Endothelial cell of umbilical vein (primary cell): ENCODE data around the gene LRP1B. TPM values are rescaled to one million over a fixed set of nuclear protein-coding genes. Genes with fewer than 3 reads are reported as not detected.

ENCODE experiments used
- BruUV-seq: library from RNA; stranded (reverse); fragments of 400-500 nt; replicated peaks from 2 replicates; lab custom pipeline; 2021; lab: Mats Ljungman, UMichigan
- CTCF ChIA-PET: fragments of 300-600, 350-600 bp; sonication (Branson Sonifier 250); formaldehyde crosslinking; loops from one replicate; lab custom pipeline; 2021; ENCODE audit warnings: antibody characterized with exemption, inconsistent platforms; lab: Charles Lee
- POLR2A ChIA-PET: fragments of 300-600, 350-600 bp; sonication (Branson Sonifier 250); formaldehyde crosslinking; loops from one replicate; lab custom pipeline; 2021; ENCODE audit warnings: antibody characterized with exemption, inconsistent platforms; lab: Charles Lee
- DNase-seq: peaks from one replicate; pipeline ENCODE4 v3.0.0-alpha.2; 2011; ENCODE audit warnings: low read depth, low spot score
- FAIRE-seq: peaks from 2 replicates; lab custom pipeline; 2011; peaks lifted over from hg19 to GRCh38; lab: Jason Lieb, UNC
- H2AFZ ChIP-seq: 2 replicates; pipeline ENCODE4 v1.6.0; 2012; ENCODE audit warnings: low read depth, low read length, control low read depth, inconsistent platforms
- H3K27ac ChIP-seq: 2 replicates; pipeline ENCODE4 v1.5.1; 2011; ENCODE audit warnings: low read depth, mild to moderate bottlenecking, control low read depth, low read length, moderate library complexity; ENCODE audit not compliant: insufficient read depth
- H3K27me3 ChIP-seq, 2 experiments: 2 replicates each; pipeline versions ENCODE4 v1.6.0 to v1.6.1; 2011; ENCODE audit warnings: low read length in 2 of 2, mixed read lengths in 1 of 2; ENCODE audit not compliant: control insufficient read depth in 2 of 2, insufficient read depth in 2 of 2
- H3K36me3 ChIP-seq, 2 experiments: 2 replicates in 1 of 2; 3 replicates in 1 of 2; pipeline ENCODE4 v1.5.1; 2011; ENCODE audit warnings: low read length in 2 of 2, mild to moderate bottlenecking in 1 of 2, moderate library complexity in 1 of 2; ENCODE audit not compliant: control insufficient read depth in 2 of 2, insufficient read depth in 2 of 2; ENCODE audit errors: extremely low read depth in 1 of 2
- H3K4me1 ChIP-seq: 3 replicates; pipeline ENCODE4 v1.5.1; 2011; ENCODE audit warnings: mild to moderate bottlenecking, low read length; ENCODE audit not compliant: control insufficient read depth, insufficient read depth; ENCODE audit errors: extremely low read depth
- H3K4me2 ChIP-seq: 2 replicates; pipeline ENCODE4 v1.6.1; 2011; ENCODE audit warnings: low read length, control low read depth, mixed read lengths; ENCODE audit not compliant: insufficient read depth
- H3K4me3 ChIP-seq, 3 experiments: fragments of 200-600 bp in 1 of 3; sonication (generic), shearing (Covaris generic) in 1 of 3; replicated peaks in 1 of 3; 2 replicates each; pipeline ENCODE4 v1.5.1; 2011 to 2016; ENCODE audit warnings: control low read depth in 3 of 3, low read length in 3 of 3, mild to moderate bottlenecking in 2 of 3, inconsistent platforms in 1 of 3, low read depth in 1 of 3, moderate library complexity in 1 of 3; ENCODE audit not compliant: insufficient read depth in 1 of 3
- H3K79me2 ChIP-seq: 2 replicates; pipeline ENCODE4 v1.6.0; 2012; ENCODE audit warnings: low read length, inconsistent platforms; ENCODE audit not compliant: control insufficient read depth, insufficient read depth
- H3K9ac ChIP-seq: replicated peaks from 2 replicates; pipeline ENCODE3; 2011; ENCODE audit warnings: low read length, control low read depth; ENCODE audit not compliant: insufficient read depth; ENCODE audit errors: extremely low read depth
- H3K9me1 ChIP-seq: replicated peaks from 3 replicates; pipeline ENCODE4 v1.6.0; 2011; ENCODE audit warnings: mild to moderate bottlenecking, low read length; ENCODE audit not compliant: control insufficient read depth, insufficient read depth; ENCODE audit errors: extremely low read depth
- H3K9me3 ChIP-seq: replicated peaks from 2 replicates; pipeline ENCODE4 v1.5.1; 2012; ENCODE audit warnings: low read length, inconsistent platforms; ENCODE audit not compliant: control insufficient read depth, insufficient read depth
- H4K20me1 ChIP-seq: replicated peaks from 2 replicates; pipeline ENCODE3; 2011; ENCODE audit warnings: mild to moderate bottlenecking, low read length; ENCODE audit not compliant: control insufficient read depth, insufficient read depth; ENCODE audit errors: extremely low read depth
- FOS ChIP-seq: IDR thresholded peaks from 2 replicates; pipeline ENCODE4 v1.6.1; 2011; ENCODE audit warnings: mild to moderate bottlenecking, low read length, moderate library complexity, borderline replicate concordance; ENCODE audit not compliant: insufficient read depth
- GATA2 ChIP-seq: IDR thresholded peaks from 2 replicates; pipeline ENCODE4 v1.7.0; 2011; ENCODE audit warnings: low read depth, mild to moderate bottlenecking, moderate library complexity, mixed read lengths, low read length; ENCODE audit not compliant: insufficient read length, insufficient read depth
- JUN ChIP-seq: IDR thresholded peaks from 2 replicates; pipeline ENCODE4 v1.6.1; 2011; ENCODE audit warnings: borderline replicate concordance, low read depth; ENCODE audit not compliant: insufficient read length, insufficient read depth
- MAX ChIP-seq: IDR thresholded peaks from 2 replicates; pipeline ENCODE4 v1.6.1; 2011; ENCODE audit not compliant: insufficient read depth, insufficient read length
- dilution Hi-C: fragments of 300-500 bp; cut with MboI; formaldehyde crosslinking; loops from one replicate; pipeline ENCODE4 v1.15.0; 2019; ENCODE audit warnings: low sequenced_read_pairs; ENCODE audit not compliant: extremely low pct_ligation_motif_present
- intact Hi-C: fragments of 100-400 bp; cut with micrococcal nuclease; formaldehyde crosslinking; loops from one replicate; pipeline ENCODE4 v1.10.0; 2022
- polyA plus RNA-seq, 4 experiments: library from polyadenylated mRNA; depleted of rRNA in 3 of 4; stranded (reverse) in 3 of 4; unstranded in 1 of 4; fragments of >200 nt; gene quantifications; 2 replicates each; pipeline versions ENCODE4 v1.2.1 to v1.2.3, GENCODE V29; 2011 to 2012; ENCODE audit warnings: missing spikeins in 1 of 4
- total RNA-seq: library from RNA; stranded (reverse); gene quantifications from 2 replicates; pipeline ENCODE4 v1.2.3, GENCODE V29; 2021
- TF ChIP-seq, protein P1 (sequence below), 2 donors: IDR thresholded peaks; 1 replicate in 1 of 2; 2 replicates in 1 of 2; pipeline ENCODE4 v1.5.1; 2011; ENCODE audit warnings: low read length in 2 of 2, mild to moderate bottlenecking in 2 of 2, moderate library complexity in 2 of 2, control low read depth in 1 of 2, inconsistent platforms in 1 of 2, low read depth in 1 of 2; ENCODE audit not compliant: insufficient read depth in 1 of 2; ENCODE audit errors: extremely low read depth in 1 of 2

Gene LRP1B
- total and polyA plus RNA-seq, 2 donors (not counting 3 experiments of a cell fraction or from before 2014, with no cell fraction given), result 0.03 to 0.07 TPM

DNA sequence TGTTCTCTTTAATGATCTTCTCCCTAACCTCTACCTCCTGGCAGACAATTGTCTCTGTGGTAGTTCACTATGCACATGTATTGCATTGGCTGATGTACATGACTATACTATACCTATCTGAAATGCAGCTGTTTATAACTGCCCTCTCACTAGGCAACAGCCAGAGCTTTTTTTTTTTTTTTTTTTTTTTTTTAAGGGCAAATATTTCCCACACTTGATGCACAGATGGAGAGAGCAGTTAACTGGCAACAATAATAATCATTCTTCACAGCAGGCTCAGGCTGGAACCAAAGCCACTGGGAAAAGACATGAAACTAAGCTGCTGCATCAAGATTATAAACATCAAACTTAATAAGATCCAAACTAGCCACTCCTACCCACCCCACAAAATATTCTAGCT is 707.7 kb downstream of the LRP1B start:
- Histone ChIP-seq H3K27me3 (no peaks in the 10 kb centered on the region), H3K4me2 (no peak overlapping the region), H2AFZ (no peak overlapping the region), H4K20me1 (no peaks in the 10 kb centered on the region), H3K4me1 (no peaks in the 10 kb centered on the region), H3K36me3 (no peaks in the 10 kb centered on the region), H3K9me1 (no peaks in the 10 kb centered on the region), H3K9ac (no peak overlapping the region), H3K4me3 (no peak overlapping the region), H3K9me3 (no peaks in the 10 kb centered on the region), H3K79me2 (no peaks in the 10 kb centered on the region), H3K27ac (no peak overlapping the region)
- intact Hi-C loops (no loop called here), dilution Hi-C loops (no loop called here)
- no peak for DNase-seq
- POLR2A ChIA-PET, result no interaction called here
- no TSS peak for BruUV-seq
- no peak for TF ChIP-seq FOS
- no peak for FAIRE-seq
- CTCF ChIA-PET, result no interaction called here

DNA sequence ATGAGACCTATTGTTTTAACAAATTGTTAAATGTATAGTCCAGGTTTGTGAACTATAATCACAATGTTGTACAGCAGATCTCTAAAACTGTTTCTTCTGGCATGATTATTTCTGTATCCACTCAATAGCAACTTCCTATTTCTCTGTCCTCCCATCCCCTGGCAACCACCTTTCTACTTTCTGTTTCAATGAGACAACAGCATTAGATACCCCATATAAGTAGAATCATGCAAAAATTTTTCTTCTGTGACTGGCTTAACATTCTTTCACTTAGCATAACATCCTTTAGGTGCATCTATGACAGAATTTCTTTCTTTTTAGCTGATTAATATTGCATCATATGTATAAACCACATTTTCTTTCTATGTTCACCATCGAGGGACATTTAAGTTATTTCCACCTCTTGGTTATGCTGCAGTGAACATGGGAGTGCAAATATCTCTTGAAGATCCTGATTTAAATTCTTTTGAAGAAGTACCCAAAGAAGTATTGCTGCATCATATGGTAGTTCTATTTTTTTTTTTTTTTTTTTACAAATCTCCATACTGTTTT is 713.5 kb downstream of the LRP1B start:
- Histone ChIP-seq H3K27ac (no peak overlapping the region), H3K9me1 (no peaks in the 10 kb centered on the region), H3K9me3 (no peaks in the 10 kb centered on the region), H4K20me1 (no peaks in the 10 kb centered on the region), H3K4me2 (no peak overlapping the region), H3K27me3 (no peaks in the 10 kb centered on the region), H3K79me2 (no peaks in the 10 kb centered on the region), H2AFZ (no peak overlapping the region), H3K4me3 (no peak overlapping the region), H3K9ac (no peak overlapping the region), H3K4me1 (no peaks in the 10 kb centered on the region), H3K36me3 (no peaks in the 10 kb centered on the region)
- DNase-seq (no peak), FAIRE-seq (no peak)
- dilution Hi-C loops, result no loop called here
- CTCF ChIA-PET, result interaction anchor here (0.6 kb wide), 1 partner anchor 1245 kb away, joined by 3 read pairs; no protein-coding TSS in a partner anchor
- BruUV-seq, result no TSS peak
- POLR2A ChIA-PET, result no interaction called here
- intact Hi-C loops, result no loop called here
- TF ChIP-seq, protein P1, sequence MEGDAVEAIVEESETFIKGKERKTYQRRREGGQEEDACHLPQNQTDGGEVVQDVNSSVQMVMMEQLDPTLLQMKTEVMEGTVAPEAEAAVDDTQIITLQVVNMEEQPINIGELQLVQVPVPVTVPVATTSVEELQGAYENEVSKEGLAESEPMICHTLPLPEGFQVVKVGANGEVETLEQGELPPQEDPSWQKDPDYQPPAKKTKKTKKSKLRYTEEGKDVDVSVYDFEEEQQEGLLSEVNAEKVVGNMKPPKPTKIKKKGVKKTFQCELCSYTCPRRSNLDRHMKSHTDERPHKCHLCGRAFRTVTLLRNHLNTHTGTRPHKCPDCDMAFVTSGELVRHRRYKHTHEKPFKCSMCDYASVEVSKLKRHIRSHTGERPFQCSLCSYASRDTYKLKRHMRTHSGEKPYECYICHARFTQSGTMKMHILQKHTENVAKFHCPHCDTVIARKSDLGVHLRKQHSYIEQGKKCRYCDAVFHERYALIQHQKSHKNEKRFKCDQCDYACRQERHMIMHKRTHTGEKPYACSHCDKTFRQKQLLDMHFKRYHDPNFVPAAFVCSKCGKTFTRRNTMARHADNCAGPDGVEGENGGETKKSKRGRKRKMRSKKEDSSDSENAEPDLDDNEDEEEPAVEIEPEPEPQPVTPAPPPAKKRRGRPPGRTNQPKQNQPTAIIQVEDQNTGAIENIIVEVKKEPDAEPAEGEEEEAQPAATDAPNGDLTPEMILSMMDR (IDR thresholded peaks at IDR 0.05; ENCODE audit: extremely low read depth in 1 of 2, insufficient read depth in 1 of 2, low read depth in 1 of 2, low read length in 2 of 2), result no peak
- TF ChIP-seq JUN, result no peak
- no peak for TF ChIP-seq MAX
- TF ChIP-seq GATA2, result no peak
